Left hindlimb (tissue), 1 donor: ENCODE measurements around the gene NID2.

Experiments
- DNase-seq: peaks from one replicate; pipeline ENCODE4 v3.0.0-alpha.2; 2018

The NID2 gene

GRCh38 chr14:52023518-52023917 lies 45.3 kb downstream of the NID2 start:
- no peak for DNase-seq

DNA sequence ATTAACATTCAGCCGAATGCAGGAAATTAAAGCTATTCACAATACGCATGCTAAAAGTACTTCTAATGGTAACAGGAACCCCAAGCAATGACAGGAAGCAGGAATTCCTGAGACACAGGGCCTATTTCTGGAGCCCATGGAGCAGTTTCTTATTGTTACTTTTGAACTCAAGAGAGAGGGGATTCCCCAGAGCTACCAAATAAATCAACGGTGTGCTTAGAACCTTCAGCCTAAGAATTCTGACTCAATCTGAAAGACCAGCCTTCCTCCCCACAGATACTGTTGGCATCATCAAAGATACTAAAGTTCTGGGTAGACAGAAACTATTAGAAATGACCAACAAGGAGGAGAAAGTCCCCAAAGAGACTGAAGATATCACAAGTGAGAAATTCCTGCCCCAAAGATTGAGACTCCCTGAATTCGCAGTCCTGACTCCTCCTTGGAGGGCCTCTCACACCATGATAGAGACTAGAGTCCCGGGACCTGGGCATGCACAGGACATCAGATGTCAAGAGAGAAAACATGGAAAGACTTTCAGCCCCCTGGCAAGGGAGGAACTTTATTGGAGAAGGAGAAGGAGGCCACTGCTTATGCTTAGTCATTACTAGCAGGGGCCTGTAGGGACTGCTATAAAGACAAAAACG lies 46.8 kb downstream of the NID2 start:
- no peak for DNase-seq

DNA sequence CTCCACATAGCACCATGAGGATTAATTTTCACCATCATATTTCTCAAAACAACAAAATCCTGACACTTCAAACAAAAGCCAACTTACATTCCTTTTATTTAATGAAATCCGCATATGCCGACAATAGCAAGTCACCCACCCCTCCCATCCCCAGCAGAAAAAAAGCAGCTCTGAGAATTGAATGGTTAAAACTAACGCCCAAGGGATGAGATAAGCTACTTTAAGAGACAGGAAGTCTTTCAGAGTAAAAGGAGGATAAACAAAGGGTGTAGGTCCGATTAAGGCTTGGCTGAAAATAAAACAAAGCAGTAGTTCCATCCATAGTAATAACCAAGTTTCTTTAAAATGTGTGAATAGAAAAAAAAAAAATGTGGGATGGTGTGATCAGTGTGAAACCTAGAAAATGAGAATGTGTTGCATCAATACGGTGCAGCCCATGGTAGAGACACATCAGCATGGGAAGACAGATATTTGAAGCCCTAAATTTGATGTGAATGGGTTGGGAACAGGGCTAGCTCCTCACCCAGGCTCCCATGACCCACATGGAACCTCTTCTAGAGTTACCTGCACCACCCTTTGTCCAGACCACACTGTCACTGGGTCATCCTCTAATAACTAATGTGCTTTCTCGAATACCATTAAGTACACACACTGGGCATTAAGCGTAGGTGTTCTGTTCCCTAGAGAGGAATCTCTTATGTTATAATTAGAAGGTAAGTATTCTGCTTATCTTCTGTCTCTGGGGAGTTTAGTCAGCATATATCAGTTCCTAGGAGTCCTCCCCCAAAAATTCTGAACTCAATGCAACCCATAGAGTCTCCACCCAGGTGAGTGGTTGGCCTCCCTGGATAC lies 47.8 kb downstream of the NID2 start:
- no peak for DNase-seq

DNA sequence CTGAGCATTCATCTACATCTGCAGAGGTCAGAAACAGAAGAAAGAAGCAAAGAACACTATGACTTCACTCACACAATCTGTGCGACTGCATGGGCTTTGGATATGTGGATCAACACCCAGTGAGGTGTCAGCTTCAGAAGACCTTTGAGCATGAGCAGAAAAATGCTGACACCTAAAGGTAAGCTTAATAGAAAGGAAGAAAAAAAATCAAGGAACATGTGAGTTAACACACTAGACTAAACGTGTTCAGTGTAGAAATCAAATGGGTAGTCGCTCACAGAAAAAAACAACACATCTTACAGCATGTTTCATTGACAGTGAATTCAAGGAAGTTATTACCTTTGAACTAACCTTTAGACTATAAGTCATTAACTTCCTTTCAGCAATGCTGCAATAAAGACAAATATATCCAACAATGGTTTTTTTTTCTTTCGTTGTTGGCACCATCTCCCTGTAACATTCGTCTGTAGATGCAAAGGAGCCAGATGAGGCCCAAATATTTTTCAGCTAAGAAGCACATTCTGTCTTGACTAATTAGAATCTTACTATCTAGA lies 48.6 kb downstream of the NID2 start:
- DNase-seq = no peak

DNA sequence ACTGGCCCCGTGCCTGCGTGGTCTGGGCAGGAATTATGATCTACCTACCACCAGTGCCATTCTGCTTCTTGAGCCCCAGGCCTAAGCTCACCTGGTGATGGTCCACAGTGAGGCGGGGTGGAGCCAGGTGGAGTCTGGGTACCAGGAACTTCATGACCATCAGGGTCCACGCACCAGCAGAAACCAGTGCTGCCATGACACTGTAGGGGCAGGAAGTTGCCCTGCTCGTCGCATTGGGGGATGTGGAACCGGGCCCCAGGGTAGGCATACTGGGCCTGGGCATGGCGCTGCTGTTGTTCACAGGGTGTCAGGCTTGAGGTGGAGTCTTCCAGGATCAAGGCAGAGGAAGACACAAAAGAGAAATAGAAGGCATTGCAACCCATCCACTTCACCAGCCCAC lies 49.9 kb downstream of the NID2 start:
- DNase-seq = no peak

GRCh38 chr14:52018252-52018651 lies 50.6 kb downstream of the NID2 start:
- DNase-seq = no peak

DNA sequence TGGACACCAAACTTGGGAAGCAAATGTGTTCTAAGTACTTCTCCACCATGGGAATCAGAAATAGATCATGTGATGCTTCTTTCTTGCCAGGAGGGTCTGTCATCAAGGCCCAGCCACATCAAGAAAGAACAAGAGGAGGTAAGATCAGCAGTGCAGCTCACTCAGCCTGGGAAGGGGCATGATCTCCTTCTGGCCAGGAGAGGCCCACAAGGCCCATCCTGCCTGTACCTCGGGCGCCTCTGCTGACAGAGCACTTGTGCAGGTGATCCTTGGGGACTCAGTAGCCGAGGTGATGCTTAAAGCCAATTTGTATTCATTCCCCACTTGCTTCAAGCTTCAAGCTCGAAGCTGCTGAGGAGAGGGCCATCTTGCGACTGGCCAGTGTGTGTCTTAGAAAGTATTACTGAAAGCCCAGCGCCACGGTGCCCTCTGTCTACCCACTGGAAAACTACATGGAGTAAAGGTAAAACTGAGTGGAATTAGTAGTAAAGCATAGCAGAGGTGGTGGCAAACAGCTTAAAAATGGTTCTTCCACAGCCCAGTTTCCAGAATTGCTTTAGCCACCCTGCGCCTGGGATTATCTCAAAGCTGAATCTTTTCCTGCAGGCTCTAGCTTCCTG lies 53.3 kb downstream of the NID2 start:
- no peak for DNase-seq

- DNase-seq = no peak
Observed at GRCh38 chr14:52014601-52015267, 54.1 kb downstream of the NID2 start.

DNA sequence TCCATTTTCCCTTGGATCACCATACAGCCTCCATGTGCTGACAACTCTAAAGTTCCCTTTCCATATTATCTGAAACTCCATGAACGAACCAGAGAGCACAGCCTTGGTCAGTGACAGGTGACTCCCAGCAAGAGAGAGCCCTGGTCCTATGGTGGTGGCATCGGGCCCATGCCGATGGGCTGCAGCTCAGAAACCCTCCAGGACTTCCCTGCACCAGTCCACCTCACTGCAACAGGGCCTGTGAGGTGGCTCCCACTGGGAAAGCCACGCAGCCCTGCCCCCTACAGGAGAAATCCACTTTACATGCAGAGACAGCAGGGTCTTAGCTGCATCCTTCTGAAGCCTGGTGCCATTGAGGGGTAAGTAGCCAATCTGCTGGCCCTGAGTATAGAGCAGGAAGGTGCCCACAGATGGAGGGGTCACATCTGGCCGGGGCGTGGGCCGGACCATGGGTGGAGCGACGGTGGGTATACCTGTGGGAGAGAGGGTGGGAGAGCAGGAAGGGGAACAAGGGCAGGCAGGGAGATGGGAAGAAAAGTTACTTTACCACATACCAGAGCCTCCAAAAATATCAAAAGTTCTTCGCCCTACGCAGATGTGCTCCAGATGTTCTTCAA lies 54.8 kb downstream of the NID2 start:
- DNase-seq = no peak

- DNase-seq = no peak
Observed at GRCh38 chr14:52012635-52013034, 56.2 kb downstream of the NID2 start.

DNA sequence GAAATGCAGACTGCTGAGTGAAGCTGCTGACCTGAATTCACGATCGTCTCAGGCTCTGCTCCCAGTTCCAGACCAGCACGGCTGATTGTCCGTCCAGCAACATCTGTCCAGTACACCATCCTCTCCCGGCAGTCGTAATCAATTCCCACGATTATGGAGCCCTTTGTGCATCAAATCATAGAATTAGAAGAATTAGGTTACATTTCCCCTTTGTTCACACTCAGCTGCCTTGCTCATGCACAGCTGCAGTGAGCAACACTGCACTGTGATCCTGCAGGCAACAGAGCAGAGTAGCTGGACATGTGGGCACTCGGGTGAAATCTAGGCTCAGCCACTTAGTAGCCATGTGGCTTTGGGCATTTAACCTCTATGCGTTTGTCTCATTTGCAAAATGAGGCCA lies 57.3 kb downstream of the NID2 start:
- DNase-seq = no peak

- no peak for DNase-seq
Observed at GRCh38 chr14:52010173-52010693, 58.6 kb downstream of the NID2 start.

GRCh38 chr14:52008136-52008535 lies 60.7 kb downstream of the NID2 start:
- DNase-seq = no peak

GRCh38 chr14:52007637-52008036 lies 61.2 kb downstream of the NID2 start:
- DNase-seq = no peak

DNA sequence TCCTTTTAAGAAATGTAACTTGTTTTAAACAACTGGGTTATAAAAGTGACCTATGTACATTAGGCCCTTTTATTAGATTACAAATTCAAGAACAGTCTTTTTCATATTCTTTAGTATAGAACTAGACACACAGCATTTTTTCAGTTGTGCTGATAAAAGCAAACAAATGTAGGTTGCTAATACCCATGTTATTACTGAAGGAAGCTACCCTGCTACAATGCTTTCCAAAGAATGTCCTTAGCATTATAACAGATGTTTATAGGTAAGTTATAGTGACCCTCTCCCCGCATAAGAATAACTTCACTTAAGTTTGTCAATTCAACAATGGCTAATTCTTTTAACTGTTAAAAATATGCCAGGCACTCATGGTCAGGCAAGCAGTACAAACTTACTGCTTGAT lies 61.6 kb downstream of the NID2 start:
- DNase-seq = no peak

DNA sequence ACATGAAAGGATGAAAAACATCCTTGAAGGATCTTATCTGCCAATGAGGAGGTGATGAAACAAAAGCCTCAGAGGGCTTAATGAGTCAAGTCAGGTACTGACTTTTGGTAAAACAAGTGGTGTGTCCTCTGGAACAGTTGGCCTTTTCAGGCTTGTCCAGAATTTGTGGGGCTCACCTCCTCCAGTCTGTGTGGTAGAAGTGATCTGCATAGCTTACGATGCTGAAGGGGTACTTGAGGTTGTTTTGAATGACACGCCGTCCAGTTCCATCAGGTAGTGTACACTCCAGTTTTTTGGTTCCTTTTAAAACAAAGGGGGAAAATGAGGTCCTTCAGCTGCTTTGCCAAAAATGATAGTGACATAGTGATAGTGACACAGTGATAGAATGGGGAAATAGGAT lies 62.5 kb downstream of the NID2 start:
- DNase-seq = no peak

GRCh38 chr14:52005625-52006024 lies 63.2 kb downstream of the NID2 start:
- DNase-seq = no peak

DNA sequence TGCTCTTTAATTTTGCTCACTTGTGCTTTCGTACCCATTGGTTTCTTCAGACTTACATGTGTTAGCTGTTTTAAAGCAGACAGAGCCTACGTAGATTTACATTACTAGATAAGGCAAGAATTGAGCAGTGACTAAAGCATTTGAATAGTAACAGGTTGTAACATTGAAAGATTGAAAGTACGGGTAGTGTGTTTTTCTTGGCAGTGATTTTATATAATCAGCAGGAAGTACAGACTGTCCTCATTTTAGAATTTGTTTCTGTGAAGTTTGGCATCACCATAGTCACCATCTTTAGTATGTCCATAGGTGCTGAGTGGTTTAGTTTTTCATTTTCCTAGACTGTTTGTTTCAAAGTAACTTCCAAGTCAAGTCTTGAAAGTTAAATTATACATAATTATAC lies 65.5 kb downstream of the NID2 start:
- DNase-seq = no peak

DNA sequence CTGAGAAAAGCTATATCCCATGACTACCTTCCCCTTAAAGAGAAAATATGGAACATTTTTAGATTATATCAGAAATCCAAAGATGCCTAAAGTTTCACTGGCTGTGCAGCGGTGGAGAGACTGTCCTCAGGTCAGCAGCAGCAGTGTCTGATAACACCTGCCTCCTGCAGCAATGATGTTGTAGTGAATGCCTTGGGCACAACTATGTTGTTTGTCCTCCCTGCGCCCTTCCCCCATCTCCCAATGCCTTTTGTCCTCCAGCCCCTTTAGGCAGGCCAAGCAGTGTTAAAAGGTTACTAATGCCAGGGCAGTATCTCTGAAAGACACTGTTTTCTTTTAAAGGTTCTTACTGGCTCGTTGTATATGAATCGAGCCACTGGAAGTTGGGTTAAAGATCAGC lies 66.3 kb downstream of the NID2 start:
- no peak for DNase-seq

GRCh38 chr14:52000696-52001095 lies 68.2 kb downstream of the NID2 start:
- no peak for DNase-seq

- no peak for DNase-seq
Observed at GRCh38 chr14:52000019-52000582, 68.8 kb downstream of the NID2 start.

- no peak for DNase-seq
Observed at GRCh38 chr14:51999084-51999483, 69.8 kb downstream of the NID2 start.
